ENCODE data around the gene JMJD6.

DNA sequence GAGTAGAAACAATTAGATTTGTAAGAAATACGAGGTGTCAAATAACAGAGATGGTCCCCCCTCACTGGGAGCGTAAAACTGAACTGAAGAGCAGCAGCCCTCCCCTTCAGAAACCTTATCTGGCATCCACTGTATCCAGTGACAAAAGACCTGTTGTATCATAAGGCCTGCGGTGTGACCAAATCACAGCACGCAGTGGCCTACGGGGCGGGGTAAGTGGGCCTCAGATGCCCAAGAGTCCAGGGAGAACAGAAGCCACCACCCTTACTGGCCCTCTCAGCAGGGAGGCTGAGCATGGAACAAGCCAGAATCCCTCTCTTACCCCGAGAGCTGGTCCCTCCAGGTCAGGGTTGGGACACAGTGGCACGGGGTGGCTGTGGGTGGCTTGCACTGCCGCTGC is 5.5 kb downstream of the JMJD6 start:
- TF ChIP-seq, protein P1, sequence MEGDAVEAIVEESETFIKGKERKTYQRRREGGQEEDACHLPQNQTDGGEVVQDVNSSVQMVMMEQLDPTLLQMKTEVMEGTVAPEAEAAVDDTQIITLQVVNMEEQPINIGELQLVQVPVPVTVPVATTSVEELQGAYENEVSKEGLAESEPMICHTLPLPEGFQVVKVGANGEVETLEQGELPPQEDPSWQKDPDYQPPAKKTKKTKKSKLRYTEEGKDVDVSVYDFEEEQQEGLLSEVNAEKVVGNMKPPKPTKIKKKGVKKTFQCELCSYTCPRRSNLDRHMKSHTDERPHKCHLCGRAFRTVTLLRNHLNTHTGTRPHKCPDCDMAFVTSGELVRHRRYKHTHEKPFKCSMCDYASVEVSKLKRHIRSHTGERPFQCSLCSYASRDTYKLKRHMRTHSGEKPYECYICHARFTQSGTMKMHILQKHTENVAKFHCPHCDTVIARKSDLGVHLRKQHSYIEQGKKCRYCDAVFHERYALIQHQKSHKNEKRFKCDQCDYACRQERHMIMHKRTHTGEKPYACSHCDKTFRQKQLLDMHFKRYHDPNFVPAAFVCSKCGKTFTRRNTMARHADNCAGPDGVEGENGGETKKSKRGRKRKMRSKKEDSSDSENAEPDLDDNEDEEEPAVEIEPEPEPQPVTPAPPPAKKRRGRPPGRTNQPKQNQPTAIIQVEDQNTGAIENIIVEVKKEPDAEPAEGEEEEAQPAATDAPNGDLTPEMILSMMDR (conservative IDR thresholded peaks at IDR 0.05; ENCODE audit: low read length): no peak
- no peak for TF ChIP-seq EZH2phosphoT487 (IDR thresholded peaks at IDR 0.05; ENCODE audit: borderline replicate concordance, low read depth, low read length)
